Thoracic aorta endothelial cell (primary cell): ENCODE data around the gene REPIN1. TPM values are rescaled to one million over a fixed set of nuclear protein-coding genes. Genes with fewer than 3 reads are reported as not detected.

ENCODE experiments used
- total RNA-seq: library from RNA; depleted of rRNA; stranded (reverse); fragments of >200 nt; gene quantifications from 2 replicates; pipeline ENCODE4 v1.2.3, GENCODE V29; 2012

REPIN1 gene
- 86.7 and 123 TPM in 2 replicates for total RNA-seq

GRCh38 chr7:150368096-150368883, at the start of gene REPIN1:
Gene REPIN1, plus strand, starts transcription at chr7:150368822. Its CDS starts 890 bp downstream, at chr7:150369712.

GRCh38 chr7:150322833-150323681, 45.6 kb upstream of the REPIN1 start, which contains the start of the genes ACTR3C and LRRC61:
Gene ACTR3C, minus strand, starts transcription at chr7:150323545. Its CDS starts 28,249 bp downstream, at chr7:150295296.
Gene LRRC61, plus strand, starts transcription at chr7:150323355. Its CDS starts 13,507 bp downstream, at chr7:150336862.

DNA sequence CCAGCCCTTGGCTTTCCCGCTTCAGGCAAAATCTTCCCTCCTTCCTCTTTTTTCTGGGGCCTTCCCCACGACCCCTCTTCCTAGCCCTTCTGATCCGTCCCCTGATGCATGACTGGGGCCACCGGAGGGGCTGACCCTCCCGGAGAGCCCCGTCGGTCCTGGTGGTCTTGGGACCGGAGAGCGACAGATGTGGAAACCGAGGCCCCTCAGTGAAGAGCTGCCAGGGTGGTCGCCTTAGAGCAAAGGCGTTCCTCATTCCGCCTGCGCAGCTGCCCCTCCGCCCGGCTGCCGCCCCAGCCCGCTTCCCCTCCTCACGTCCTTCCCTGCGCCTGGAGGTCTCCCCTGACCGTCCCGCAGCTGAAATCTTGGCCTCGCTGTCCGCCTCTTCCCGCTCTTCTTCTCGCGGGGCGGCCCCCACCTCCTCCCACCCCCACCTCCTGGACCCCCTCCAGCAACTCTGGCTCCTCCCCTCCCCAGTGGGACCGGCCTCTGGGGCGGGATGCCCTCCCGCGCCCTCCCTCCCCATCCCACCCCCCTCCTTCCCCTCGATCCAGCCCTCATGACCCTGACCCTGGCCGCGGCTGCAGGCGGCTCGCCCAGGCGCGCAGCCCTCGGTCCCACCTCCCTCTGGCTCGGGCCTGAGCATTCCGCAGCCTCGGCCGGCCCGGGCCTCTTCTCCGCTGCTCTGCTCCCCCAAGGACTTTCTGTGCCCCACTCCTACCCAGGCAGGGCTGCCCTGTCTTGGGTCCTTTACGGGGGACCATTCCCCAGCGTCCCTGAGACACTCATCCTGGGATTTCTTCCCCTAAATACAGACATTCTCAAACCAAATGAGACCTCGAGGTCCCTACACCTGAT, 27.1 kb upstream of the REPIN1 start, which contains the start of gene RARRES2:
RARRES2 (minus strand) TSS at position 367 of the 858 bp plus-strand sequence. CDS start 1,020 bp downstream, outside the sequence.

DNA sequence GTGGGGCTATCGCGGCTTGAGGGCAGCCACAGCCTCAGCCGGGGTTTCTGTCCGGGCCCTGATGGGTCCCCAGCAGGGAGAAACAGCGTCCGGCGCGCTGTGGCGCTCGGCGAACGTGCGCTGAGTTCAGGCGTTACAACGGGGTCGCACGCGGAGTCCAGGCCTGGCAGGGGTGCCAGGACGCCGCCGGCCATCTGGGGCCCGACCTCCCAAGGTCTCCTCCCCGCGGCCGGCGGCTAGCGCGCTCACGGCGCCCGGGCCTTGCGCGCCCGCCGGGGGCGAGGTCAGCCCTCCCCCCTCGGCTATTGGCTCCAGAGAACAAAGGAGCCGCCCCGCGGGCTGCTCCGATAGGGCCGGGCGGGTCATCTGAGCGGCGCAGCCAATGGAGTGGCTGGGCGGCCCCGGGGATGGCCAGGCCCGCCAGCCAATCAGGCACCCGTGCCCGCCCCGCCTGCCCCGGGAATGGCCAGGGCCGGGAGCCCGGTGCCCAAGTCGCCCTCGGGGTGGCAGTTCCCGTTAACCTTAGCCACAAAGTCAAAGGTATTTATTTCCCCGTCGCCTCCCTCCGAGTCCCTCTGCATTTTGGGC, 10.3 kb downstream of the REPIN1 start, which contains the start of gene ZNF775:
ZNF775 (plus strand) TSS at position 478 of the 588 bp plus-strand sequence. CDS start 9,141 bp downstream, outside the sequence.

Other genes starting within 250 kb of the REPIN1 start
- gene LRRC61, start 45.5 kb upstream of the REPIN1 start, total RNA-seq: 0.13 and 0.36 TPM in 2 replicates
- 0.07 and 0.13 TPM in 2 replicates for gene ACTR3C, start 45.3 kb upstream of the REPIN1 start, total RNA-seq
- gene RARRES2, start 27.2 kb upstream of the REPIN1 start, total RNA-seq: not detected in 2 replicates
- 4.3 and 5.1 TPM in 2 replicates for gene ZNF775, start 10.5 kb downstream of the REPIN1 start, total RNA-seq
- 75.1 and 75.3 TPM in 2 replicates for gene GIMAP8, start 81.8 kb downstream of the REPIN1 start, total RNA-seq
- gene GIMAP7, start 146.1 kb downstream of the REPIN1 start, total RNA-seq: 30.9 and 48.0 TPM in 2 replicates
- gene GIMAP4, start 198.6 kb downstream of the REPIN1 start, total RNA-seq: 117 and 242 TPM in 2 replicates